Measurements from ENCODE around the gene ICE2.

Gene ICE2

DNA sequence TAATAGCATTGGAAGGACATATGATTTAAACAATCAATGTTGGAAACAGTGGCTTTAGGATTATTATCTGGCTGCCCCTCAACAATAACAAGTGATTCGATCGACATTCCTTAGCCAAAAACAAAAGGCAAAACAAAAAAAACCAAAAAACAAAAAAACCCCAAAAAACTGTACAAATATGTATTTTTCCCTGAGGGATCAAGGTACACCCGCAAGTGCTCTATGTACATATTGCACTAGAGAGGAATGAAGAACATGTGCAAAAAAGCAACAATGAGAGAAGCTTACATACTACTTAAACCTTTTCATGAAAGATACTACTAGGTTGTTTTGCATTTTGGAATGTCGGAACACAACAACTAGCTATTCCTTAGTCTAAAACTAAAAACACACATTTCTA lies 14.2 kb upstream of the ICE2 start:
- no peak for DNase-seq (ENCODE audit: low read depth in 2 of 2)

DNA sequence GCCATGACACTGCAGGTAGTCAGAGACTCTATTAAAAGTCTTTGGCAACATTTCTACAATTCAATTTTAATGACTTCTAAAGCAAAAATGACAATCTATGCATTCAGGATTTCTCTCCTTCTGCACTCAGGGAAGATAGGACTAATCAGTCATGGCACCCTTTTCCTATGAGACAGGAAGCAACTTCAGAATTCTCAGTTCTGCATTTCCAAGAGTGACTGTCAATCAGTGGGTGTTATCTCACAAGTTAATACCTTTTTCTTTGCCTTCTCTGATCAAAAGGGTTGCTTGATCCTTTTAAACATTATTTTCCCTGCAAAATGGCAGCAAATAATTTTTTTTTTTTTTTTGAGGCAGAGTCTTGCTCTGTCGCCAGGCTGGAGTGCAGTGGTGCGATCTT lies 7.8 kb upstream of the ICE2 start:
- DNase-seq (ENCODE audit: low read depth in 2 of 2): no peak

DNA sequence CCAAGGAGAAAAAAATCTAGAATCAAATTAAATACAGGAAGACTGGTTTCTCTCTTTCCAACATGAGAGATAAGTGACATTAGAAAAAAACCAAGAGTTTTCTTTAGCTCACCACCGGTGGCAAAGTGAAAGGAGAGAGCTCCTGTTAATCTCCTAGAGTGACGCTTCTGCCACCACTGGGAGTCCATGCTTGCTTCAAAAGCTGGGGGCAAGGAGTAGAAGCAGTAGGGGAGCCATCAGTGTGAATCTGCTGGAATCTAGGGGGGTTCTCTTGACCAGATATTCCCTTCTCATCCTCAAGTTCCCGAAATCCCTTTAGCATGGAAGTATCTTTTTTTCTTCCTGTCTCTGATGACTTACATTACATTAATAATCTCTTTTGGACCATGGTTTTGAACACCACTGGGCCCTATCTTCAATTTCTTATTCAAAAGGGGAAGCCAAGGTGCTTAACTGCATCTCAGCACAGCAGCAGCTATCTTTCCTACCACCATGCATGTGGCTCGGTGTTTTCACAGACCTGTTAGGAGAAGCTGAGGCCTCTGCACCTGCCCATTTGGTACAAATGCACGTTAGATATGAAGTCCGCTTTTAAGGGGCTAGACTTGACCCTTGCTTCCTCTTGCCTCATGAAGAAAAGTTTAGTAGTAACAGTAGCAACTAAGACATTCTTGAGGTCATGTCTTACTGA lies 6.6 kb upstream of the ICE2 start:
- no peak for DNase-seq (ENCODE audit: low read depth in 2 of 2)

DNA sequence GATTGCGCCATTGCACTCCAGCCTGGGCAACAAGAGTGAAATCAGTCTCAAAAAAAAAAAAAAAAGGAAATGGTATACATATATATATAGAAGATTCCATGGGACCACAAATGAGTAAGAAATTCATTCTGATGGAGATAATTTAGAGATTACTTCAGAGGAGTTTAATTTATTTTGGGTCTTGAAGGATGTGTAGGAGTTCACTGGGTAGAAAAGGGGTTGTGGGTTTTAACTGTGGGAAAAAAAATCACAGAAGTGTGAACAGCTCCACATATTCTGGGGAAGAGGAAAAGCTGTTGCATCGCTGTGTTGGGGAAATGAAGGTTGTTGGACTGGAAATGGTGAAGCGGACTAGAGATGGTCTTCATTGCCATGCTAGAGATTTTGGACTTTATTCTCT lies 4.1 kb upstream of the ICE2 start:
- DNase-seq (ENCODE audit: low read depth in 2 of 2): no peak

DNA sequence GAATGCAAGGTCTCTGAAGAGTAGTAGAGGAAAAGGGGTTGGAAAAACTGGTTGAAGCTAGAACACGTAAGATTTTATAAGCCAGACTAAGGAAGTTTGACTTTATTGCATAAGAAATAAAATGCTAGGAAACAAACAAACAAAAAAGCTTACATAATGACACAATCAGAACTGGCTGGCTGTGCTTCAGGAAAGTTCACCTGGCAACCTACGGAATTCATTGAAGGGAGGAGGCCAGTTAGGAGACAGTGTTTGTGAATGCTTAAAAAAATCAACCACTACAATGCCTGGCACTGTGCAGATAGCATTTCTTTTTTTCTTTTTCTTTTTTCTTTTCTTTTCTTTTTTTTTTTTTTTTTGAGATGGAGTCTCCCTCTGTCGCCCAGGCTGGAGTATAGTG lies 1.9 kb upstream of the ICE2 start:
- no peak for DNase-seq (ENCODE audit: low read depth in 2 of 2)

DNA sequence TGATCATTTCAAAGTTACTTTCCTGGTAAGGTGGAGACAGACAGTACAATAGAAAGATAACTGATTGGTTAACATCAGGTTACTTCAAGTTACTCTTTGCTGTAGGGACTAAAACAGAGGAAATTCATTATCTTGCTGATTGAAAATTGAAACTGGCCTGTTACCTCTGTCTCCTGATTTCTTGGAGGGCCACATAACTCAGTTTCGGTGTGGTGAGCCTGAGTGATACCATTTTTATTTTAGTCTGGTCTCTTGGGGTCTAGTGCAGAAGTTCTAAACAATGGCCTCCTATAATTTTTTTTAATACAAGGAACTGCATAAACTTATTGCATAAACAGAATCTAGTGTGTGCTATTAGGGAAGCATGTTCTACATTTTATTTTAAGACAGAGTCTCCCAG lies 1.2 kb upstream of the ICE2 start:
- no peak for DNase-seq (ENCODE audit: low read depth in 2 of 2)

DNA sequence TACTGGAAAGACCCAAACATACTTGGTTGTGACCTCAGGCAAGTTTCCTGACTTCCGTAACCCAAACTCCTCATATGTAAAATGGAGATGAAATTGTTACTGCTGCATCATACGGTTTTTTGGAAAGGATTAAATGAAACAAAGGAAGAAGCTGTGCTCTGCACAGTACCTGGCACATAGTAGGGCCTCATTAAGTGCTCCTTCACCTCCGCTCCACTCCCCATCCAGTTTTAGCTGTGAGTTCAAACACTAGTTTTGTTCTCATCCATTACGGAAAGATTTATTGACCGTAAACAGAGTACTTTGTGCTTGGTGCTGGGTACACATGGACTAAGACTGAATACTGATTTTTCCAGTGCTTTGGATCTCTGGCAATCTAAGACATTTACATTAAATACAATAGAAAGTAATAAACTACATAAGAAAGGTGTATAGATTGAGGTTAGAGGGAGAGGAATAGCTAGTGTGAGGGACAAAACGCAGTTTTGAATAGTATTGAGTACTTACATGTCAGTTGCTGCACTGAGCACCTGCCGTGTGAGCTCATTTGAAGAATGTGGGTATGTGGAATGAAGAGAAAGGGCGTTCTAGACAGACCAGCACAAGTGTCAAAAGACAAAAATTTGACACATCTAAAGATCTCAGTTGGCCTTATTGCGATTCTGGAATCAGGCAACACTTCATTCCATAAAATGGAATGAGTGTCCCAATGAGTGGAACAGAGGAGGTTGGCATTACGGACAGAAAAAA lies 594 bp upstream of the ICE2 start:
- DNase-seq (ENCODE audit: low read depth in 2 of 2): no peak

DNA sequence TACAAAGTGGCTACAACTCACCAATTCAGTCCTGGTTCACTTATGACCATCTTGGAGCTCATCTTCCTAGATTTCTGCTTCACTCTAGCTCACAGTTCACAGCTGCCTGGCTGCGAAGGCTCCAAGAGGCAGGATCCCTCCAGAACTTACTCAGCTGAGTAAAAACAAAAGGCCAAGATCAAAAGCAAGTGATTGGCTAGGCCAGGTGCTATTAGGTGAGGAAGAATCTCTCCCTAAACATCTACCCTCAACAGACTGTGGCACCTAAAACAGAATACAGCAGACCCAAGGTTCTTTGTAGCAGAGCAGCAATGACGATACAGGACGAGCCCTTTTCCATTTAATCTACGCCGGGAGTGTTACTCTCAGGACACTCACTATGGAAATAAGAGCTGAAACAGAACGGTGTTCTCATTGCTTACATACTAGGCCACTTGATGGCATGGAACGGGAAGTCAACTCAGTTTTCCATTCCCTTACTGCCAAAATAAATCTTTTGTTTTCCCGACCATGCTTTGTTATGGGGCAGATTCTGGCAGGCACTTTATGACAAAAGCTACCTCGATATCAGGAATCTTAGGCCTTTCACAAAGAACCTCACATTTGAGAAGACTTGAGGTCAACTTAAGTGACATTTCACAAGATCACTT lies 901 bp downstream of the ICE2 start:
- no peak for DNase-seq (ENCODE audit: low read depth in 2 of 2)

DNA sequence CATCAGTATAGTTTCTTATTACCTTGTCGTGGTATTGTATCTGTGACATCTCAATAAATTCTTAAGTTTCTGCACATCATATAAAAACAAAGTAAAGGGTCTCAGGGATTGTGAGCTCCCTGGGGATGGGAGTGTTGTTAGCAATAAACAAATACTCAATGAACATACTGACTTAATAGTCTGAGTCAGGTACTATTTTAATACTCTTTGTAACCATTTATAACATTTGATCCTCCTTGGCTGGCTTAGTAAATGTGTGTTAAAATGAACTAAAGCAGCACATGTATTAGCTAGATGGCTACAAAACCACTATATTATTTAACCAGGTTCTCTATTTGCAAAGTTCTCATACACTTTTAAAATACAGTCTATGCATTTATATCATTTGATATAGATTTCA lies 1.8 kb downstream of the ICE2 start:
- DNase-seq (ENCODE audit: low read depth in 2 of 2): no peak

DNA sequence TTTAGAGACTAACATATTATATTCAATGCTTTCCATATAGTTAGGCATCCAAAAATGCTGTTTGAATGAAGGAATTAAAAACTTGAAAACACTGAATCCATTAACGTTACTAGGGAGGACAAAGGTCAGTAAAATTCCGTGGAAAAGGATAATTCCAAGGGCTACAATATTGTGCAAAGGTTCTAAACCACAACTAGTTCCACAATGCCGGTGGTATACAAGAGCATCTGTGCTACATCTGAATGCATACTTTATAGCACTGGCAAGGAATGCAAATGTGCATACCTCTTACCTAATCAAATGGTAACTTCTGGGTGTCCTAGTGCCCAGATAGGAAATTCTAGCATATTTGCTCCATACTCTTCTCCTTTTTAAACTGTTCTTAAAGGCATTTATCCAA lies 2.2 kb downstream of the ICE2 start:
- no peak for DNase-seq (ENCODE audit: low read depth in 2 of 2)

DNA sequence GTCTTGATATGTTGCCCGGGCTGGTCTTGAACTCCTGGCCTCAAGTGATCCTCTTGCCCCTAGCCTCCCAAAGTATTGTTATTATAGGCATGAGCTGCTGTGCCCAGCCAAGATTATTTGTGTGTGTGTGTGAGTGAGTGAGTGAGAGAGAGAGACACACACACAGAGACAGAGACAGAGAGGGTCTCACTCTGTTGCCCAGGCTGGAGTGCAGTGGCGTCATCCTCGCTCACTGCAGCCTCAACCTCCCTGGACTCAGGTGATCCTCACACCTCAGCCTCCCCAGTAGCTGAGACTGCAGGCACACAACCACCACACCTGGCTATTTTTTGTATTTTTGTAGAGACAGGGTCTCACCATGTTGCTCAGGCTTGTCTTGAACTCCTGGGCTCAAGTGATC lies 5.8 kb downstream of the ICE2 start:
- no peak for DNase-seq (ENCODE audit: low read depth in 2 of 2)

DNA sequence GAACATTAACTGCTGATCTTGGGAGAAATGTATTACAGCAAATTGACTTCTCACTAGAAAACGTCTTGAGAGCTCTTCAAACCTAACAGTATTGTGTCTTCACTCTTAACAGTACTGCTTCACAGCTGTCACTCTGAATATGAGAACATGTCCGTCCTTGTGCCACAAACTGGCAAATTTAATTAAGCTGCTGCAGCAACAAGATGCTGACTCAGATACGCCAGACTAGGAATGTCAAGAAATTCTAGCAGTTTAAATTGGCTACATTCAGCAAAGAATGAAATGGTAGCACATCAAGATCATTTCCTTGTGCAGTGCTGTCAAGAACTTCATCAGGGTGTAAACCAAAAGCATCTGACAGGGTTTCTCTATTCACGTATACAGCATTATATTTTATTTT lies 7.6 kb downstream of the ICE2 start:
- DNase-seq (ENCODE audit: low read depth in 2 of 2): no peak

DNA sequence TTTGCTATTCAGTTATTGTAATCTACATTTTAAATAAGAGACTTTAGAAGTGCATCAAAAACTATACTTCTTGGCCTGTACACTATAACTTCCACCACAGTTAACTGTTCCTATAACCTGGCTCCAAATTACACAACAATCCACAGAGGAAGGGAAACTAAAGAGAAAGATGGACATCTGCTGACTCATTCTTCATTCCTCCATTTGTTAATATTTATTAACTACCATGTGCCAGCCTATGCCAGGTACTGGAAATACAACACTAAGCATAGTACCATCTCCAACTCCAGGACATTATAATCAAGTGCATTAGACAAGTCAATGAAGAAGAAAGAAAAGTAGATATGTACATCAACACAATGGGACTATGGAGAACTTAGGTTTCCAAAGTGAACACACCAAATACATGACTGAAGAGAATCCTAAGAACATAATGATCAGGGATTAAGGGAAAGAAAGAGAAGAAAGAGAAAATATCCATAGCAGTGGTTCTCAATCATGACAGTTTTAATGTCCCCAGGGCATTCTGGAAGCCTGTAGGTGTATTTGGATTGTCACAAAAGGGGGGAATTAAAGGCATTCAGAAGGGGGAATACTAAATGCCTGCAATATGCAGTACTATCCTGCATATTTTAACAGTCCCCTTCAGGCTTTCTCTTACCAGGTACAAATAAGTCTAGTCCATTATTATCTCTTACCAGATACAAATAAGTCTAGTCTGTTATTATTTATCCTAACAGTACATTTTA lies 8.9 kb downstream of the ICE2 start:
- DNase-seq (ENCODE audit: low read depth in 2 of 2): no peak

DNA sequence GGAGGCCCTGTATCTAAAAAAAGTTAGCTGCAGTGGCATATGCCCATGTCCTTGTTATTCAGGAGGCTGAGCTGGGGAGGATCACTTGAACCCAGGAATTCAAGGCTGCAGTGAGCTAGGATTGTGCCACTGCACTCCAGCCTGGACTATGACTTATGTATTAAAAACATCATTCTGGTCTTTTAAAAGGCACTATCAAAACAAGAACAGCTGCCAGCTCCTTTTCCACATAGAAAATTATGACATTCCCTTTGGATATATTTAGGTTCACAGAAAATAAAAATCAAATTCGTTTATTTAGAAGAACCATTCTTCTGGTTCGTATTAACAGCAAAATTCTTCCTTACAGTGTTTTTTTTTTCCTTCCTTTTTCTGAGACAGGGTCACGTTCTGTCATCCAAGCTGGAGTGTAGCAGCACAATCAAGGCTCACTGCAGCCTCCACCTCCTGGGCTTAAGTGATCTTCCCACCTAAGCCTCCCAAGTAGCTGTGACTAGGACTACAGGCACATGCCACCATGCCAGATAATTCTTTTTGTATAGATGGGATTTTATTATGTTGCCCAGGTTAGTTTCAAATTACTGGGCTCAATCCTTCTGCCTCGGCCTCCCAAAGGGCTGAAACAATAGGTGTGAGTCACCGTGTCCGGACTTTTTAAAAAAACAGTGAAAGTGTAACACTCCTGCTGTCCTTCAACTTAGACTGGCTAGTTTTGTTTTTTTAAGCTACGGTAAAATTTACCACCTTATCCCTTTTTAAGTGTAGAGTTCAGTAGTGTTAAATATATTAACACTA lies 13.9 kb downstream of the ICE2 start:
- DNase-seq (ENCODE audit: low read depth in 2 of 2): no peak

DNA sequence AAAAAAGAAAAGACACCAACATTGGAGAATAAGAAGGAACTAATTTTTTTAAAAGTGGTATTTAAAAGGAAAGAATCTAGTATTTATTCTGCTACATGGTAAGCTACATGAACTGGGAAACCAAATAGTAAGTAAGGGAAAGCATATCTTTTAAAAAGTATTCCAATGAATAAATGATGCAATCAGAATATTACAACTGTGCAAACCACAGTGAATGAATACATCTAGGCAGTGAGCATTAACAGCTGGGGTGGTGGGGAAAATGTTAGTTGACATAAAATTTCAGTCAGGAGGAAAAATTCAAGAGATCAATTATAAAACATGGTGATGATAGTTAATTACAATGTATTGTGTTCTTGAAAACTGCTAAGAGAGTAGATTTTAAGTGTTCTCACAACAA lies 16.9 kb downstream of the ICE2 start:
- DNase-seq (ENCODE audit: low read depth in 2 of 2): no peak

DNA sequence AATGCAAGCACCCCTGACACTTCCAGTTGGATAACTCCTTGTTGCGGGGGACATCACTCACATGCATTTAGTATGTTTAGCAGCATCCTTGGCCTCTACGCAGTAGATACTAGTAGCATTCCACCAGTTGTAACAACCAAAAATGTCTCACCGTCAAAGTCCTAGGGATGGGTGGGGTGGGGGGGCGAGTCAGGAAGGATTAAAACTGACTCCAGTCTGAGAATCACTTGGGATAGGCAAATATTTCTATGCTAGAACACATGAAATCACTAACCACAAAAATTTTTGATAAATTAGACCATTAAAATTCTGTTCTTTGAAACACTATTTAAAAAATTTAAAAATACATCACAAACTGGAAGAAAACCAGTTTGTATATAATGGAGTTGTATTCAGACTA lies 18.0 kb downstream of the ICE2 start:
- DNase-seq (ENCODE audit: low read depth in 2 of 2): no peak

DNA sequence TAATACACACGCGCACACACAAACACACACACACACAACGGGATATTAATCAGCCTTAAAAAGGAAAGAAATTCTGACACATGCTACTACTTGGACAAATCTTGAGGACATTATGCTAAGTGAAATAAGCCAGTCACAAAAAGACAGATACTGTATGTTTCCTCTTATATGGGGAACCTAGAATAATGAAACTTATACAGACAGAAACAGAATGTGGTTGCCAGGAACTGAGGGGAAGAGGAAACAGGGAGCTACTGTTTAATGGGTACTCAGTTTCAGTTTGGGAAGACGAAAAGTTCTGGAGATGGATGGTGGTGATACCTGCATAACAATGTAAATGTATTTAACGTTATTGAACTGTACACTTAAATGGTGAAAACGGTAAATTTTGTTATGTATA lies 20.2 kb downstream of the ICE2 start:
- no peak for DNase-seq (ENCODE audit: low read depth in 2 of 2)

DNA sequence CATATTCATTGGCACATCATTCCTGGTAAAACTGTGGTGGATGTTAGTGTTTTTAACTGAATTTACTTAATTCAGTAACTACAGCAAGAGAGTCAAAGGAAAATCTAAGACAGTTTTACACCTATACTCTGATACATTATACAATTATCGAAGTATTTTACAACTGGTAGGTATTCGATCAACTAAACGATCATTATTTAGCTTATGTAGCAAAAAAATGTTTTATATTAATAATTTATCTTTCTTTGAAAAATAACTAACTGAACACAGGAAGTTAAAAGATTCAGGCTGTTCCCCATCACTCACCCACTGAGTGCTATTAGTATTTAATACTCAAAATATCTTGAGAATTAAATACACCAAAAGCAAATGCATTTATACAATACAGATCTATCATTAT lies 21.0 kb downstream of the ICE2 start:
- no peak for DNase-seq (ENCODE audit: low read depth in 2 of 2)

DNA sequence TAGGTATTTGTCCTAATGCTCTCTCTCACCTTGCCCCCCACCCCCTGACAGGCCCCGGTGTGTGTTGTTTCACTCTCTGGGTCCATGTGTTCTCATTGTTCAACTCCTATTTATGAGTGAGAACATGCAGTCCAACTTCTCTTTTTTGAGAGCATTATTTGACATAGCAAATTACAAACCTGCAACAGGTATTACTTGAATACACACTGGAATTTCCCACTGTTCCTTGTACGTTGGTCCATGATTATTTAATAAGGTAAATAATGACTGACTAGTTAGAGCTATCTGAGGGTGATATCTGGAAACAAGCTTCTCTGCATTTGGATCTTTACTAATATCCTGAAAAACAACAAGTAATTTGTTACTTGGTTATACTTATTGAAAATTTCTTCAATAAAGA lies 24.1 kb downstream of the ICE2 start:
- DNase-seq (ENCODE audit: low read depth in 2 of 2): no peak

DNA sequence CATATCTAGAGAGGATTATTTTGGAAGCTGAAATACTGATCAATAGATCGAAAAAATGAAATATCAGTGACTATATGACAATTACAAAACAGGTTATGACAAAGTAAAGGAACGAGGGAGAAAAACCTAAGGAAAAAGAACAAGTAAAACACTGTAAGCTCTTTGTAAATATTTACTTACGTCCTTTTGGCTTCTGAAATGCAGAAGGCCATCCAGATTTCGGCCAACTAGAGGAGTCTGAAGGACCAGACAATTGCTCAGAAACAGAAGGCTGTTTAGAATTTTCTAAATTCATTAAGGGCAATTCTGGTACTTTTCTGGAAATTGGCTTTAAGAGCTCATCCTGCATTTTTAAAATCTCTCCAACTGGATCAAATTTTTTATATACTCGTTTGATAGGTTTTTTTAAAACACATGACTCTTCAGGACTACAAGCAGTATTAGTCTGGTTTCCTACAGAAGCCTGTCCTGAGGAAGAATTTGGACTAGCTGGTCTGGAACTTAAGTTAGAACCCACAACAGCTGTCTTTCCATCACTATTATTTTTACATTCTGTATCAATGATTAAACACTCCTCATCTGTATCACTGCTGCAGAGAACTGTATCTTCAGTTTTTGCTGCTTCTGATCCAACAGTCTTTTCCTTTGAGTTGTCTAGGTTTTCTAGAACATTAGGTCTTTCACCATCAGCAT lies 30.1 kb downstream of the ICE2 start:
- DNase-seq (ENCODE audit: low read depth in 2 of 2): no peak

DNA sequence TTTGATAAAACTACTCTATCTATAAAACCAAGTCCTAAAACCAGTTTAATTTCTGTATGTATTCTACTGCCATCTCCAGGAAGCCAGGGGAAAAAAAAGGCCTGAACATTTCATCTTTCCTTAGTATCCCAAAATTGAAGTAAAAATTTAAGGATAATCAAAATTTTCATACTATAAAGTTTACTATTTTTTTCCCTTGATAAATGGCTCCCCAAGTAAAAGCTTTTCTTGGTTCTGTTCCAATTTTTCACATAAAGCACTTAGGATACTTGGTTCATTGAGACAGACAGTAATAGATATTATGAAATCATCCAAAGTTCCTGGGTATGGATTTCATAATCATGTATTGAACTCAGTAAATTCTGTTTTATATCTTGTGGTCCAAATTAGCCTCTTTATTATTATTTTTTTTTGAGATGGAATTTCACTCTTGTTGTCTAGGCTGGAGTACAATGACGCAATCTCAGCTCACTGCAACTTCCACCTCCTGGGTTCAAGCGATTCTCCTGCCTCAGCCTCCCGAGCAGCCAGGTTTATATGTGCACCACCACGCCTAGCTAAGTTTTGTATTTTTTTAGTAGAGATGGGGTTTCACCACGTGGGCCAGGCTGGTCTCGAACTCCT lies 34.5 kb downstream of the ICE2 start:
- DNase-seq (ENCODE audit: low read depth in 2 of 2): no peak

All from stimulated activated CD8-positive, alpha-beta memory T cell treated with anti-CD3 and anti-CD28 coated beads, Interleukin-7, amount 100 ng/mL, for 4 hours (primary cell).